CD4-positive, alpha-beta T cell treated with Interleukin-12 subunit alpha and Interleukin-12 subunit beta, for 1 hour (primary cell): ENCODE data around the gene MINDY3.
"Not testable (repeated sequence)": the region's sequence is repeated elsewhere in the genome, so short reads cannot be mapped to it uniquely, and the experiment has no call there.

Experiments
- DNase-seq: peaks from one replicate; pipeline ENCODE4 v3.0.0-alpha.2; 2020

The MINDY3 gene

GRCh38 chr10:15764892-15765454 lies 95.3 kb downstream of the MINDY3 start:
- DNase-seq = no peak

- no peak for DNase-seq
Observed at GRCh38 chr10:15763006-15763405, 97.3 kb downstream of the MINDY3 start.

DNA sequence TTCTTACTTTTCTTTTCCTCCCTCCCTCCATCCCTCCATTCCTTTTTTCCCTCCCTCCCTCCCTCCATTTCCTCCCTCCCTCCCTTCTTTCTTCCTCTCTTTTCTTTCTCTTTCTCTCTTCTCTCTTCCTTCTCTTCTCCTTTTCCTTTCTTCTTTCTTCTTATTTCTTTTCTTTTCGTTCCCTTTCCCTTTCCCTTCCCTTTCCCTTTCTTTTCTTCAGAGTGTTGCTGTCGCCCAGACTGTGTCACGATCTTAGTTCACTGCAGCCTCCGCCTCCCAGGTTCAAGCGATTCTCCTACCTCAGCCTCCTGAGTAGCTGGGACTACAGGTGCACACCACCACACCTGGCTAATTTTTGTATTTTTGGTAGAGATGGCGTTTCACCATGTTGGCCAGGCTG lies 98.1 kb downstream of the MINDY3 start:
- DNase-seq = not testable (repeated sequence)

DNA sequence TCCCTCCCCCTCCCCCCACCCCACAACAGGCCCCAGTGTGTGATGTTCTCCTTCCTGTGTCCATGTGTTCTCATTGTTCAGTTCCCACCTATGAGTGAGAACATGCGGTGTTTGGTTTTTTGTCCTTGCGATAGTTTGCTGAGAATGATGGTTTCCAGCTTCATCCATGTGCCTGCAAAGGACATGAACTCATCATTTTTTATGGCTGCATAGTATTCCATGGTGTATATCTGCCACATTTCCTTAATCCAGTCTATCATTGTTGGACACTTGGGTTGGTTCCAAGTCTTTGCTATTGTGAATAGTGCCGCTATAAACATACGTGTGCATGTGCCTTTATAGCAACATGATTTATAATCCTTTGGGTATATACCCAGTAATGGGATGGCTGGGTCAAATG lies 99.1 kb downstream of the MINDY3 start:
- DNase-seq = not testable (repeated sequence)

GRCh38 chr10:15760681-15761080 lies 99.6 kb downstream of the MINDY3 start:
- DNase-seq = no peak

GRCh38 chr10:15759265-15759664 lies 101.0 kb downstream of the MINDY3 start:
- DNase-seq = no peak

- no peak for DNase-seq
Observed at GRCh38 chr10:15758618-15759017, 101.7 kb downstream of the MINDY3 start.

GRCh38 chr10:15754937-15755336 lies 105.4 kb downstream of the MINDY3 start:
- no peak for DNase-seq

DNA sequence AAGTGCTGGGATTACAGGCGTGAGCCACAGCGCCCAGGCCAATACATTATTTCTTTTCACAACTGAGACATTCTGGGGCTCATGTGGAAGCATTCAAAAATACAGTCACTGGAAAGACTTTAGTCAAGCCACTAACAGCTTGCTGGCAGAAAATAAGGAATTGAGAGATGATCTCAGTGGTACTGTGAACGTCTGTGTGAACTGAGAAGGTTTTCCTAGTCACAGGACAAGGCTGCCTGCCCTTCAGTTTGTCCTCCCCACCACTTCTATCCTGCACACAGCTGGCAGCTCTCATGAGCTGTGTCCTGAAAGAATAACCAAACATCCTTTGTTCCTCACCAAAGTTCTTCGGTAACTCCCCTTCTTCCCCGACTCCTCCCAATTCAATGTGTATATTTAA lies 109.3 kb downstream of the MINDY3 start:
- DNase-seq = no peak

- no peak for DNase-seq
Observed at GRCh38 chr10:15748126-15748525, 112.2 kb downstream of the MINDY3 start.

GRCh38 chr10:15747632-15748031 lies 112.7 kb downstream of the MINDY3 start:
- no peak for DNase-seq

DNA sequence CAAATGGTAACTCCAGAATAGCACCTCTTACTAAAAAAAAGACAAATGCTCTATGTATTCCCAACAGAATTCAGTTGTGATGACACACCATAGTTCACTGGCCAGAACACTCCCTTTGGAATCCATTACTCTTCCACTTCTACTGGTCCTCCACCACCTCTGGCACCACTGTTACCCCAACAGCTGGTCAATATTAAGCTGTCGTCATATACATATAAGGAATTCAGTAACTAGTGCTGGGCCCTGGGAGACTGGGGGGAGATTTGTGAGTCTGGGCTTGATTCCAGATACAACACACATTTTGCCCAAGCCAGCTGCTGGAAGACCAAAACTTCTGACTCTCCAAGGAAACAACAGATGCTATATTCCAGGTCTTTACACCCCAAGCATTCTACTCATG lies 114.6 kb downstream of the MINDY3 start:
- no peak for DNase-seq

DNA sequence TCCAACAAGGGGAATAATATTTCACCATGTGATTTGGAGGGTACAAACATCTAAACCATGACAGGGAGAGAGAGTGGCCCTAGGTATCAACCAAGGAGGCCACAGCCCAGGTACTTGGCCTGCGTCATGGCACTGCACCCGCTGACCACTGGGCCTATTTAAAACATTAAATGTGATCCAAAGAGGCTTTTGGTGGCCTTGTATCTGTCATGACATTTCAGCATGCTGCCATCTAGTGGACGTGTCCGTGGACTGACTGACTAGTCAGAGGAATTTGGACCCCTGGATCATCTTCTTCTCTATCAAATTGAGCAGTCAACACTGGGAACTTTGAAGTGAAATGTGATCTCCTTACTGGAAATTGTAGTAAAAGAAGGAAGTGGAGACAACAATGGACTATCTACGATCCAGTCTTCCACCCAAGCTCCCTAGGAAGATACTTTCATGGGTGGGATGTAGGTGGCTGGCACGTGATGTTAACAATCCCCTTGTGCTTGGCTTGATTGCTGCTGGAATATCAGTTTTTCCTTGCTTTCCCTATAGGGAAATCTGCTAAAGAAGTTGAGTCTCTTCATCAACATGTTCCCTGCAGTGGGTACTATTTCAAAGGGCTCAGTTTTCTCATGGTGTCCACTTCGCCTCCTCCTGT lies 116.0 kb downstream of the MINDY3 start:
- DNase-seq = peak; percentile 23

DNA sequence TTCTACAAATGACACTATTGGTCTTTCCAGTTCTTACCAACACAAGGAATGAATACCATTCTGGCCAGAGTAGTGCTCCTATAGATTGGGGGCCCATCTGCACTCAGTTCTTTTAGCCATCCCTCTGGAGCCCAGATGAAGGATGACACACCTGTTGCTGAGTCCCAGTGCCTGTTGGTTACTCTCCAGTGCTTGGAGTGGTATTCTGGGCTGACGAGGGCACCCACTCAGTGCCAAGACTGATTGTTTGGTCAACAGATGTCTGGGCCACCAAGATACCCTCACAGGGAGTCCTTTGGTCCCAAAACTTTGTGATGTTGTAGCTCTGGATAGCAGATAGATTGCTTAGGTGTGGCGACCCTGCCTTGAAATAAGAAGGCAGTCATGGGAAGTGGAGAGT lies 116.9 kb downstream of the MINDY3 start:
- DNase-seq = no peak

GRCh38 chr10:15742836-15743235 lies 117.5 kb downstream of the MINDY3 start:
- no peak for DNase-seq

DNA sequence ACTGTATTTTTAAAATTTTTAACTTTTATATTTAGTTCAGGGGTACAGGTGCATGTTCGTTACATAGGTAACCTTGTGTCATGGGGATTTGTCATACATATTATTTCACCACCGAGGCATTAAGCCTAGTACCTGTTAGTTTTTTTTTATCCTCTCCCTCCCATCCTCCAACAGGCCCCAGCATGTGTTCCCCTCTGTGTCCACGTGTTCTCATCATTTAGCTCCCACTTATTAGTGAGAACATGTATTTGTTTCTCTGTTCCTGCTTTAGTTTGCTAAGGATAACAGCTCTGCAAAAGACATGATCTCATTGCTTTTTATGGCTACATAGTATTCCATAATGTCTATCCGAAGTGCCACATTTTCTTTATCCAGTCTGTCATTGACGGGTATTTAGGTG lies 118.2 kb downstream of the MINDY3 start:
- no peak for DNase-seq

DNA sequence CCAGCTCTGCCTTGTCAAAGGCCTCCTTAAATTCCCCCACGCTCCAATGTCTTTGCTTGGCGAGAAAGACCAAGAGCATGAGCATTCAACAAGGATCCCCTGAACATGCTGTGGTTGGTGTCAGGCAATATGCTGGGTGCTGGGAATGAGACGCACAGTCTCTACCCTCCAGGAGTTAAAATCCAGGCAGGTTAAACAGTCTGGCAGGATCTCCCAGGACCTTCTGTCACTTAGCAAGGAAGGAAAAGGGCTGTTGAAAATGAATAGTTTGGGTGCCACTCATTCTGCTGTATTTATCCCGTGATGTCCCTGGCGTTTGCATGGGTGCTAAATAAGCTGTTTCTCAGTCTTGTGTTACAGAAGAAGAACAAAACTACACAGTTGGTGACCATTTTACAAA lies 118.7 kb downstream of the MINDY3 start:
- no peak for DNase-seq

GRCh38 chr10:15740261-15740660 lies 120.0 kb downstream of the MINDY3 start:
- no peak for DNase-seq

- no peak for DNase-seq
Observed at GRCh38 chr10:15739254-15739970, 120.9 kb downstream of the MINDY3 start.

GRCh38 chr10:15738270-15738925 lies 121.9 kb downstream of the MINDY3 start:
- no peak for DNase-seq

- DNase-seq = no peak
Observed at GRCh38 chr10:15737656-15738055, 122.7 kb downstream of the MINDY3 start.

GRCh38 chr10:15735763-15736162 lies 124.5 kb downstream of the MINDY3 start:
- no peak for DNase-seq

- DNase-seq = no peak
Observed at GRCh38 chr10:15730341-15730740, 130.0 kb downstream of the MINDY3 start.

- DNase-seq = no peak
Observed at GRCh38 chr10:15729890-15730289, 130.4 kb downstream of the MINDY3 start.
